Neural progenitor cell (in vitro differentiated cells): ENCODE measurements around the gene QRFPR.

Experiments
- CTCF ChIP-seq: fragments of 200-600 bp; sonication (generic); IDR thresholded peaks from 2 replicates; pipeline ENCODE4 v1.5.1; 2017; ENCODE audit warnings: antibody characterized with exemption, mild to moderate bottlenecking
- EZH2 ChIP-seq: fragments of 200-600 bp; sonication (generic); IDR thresholded peaks from 2 replicates; pipeline ENCODE4 v1.6.1; 2017; ENCODE audit warnings: antibody characterized with exemption, mild to moderate bottlenecking, moderate library complexity

GRCh38 chr4:121308328-121308663 lies 72.5 kb downstream of the QRFPR start:
- no peak for TF ChIP-seq CTCF
- no peak for TF ChIP-seq EZH2
